Inflammatory macrophage (primary cell): Measurements from ENCODE around the gene PTPRQ.
"Not testable (repeated sequence)": the region's sequence is repeated elsewhere in the genome, so short reads cannot be mapped to it uniquely, and the experiment has no call there.

Source experiments
- DNase-seq, 2 donors: peaks; one replicate each; pipeline ENCODE4 v3.0.0-alpha.2; 2020 to 2022

The PTPRQ gene

DNA sequence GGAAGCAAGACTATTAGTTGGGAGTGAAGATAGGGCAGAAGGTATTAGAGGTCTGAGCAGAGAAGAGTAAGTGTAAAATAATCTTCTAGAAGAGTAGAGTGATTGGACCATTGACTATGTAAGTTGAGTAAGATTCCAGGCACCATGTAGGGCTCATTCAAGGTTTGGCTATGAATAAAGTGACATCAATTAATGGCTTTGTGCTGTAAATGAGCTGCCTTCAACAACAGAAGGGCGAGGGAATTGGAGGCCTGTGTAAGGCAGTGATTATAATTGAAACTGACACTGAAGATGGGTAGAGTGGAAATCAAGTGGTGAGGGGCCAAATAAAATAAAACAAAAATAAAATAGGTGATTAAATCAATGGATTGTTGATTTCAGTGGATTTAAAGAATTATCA is 26.4 kb downstream of the PTPRQ start:
- no peak for DNase-seq

DNA sequence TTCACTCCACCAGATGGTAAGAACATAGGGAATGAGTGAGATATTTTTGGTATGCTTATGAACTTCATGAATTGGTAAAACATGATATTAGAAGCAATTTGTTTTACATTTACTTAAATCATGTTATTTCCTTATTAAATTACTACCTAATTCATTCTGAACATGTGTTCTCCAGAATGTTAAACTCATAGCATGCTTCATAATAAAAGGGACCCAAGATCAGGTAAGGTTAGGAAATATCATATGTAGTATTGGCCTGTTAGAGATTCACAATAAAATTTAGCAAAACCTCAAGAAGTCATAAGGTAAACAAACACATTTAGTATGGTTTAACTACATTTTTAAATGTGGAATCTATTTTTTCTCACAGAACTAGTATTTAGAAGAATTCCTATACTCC is 28.2 kb downstream of the PTPRQ start:
- DNase-seq = no peak

DNA sequence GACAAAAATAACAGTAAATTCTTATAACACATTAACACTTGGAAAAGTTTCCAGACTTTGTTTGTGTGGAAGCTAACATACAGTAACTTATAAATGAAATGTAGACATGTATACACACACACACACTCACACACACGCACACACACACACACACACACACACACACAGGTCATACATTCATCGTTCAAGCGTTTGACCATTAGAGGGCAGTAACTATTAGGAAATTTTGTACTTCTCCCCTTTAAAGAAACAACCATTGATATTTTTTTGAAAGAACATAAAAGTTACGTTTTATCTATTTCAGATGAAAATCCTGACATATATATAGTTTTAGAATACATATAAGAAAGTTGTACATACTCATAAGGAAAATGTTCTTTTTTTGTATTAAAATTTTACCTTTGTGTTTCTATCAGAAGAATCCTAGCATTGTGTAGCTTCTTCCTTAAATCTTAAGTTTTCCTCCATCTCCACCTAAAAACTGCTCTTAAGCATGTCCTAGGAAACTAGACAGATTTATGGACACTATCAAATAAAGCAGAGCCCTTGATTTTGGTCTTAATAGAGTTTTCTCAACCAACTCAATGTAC is 29.0 kb downstream of the PTPRQ start:
- DNase-seq = peak; percentile 41 to 43

DNA sequence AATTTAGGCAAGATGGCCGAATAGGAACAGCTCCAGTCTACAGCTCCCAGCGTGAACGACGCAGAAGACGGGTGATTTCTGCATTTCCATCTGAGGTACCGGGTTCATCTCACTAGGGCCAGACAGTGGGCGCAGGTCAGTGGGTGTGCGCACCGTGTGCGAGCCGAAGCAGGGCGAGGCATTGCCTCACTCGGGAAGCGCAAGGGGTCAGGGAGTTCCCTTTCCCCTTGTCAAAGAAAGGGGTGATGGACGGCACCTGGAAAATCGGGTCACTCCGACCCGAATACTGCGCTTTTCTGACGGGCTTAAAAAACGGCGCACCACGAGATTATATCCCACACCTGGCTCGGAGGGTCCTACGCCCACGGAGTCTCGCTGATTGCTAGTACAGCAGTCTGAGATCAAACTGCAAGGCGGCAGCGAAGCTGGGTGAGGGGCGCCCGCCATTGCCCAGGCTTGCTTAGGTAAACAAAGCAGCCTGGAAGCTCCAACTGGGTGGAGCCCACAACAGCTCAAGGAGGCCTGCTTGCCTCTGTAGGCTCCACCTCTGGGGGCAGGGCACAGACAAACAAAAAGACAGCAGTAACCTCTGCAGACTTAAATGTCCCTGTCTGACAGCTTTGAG is 33.6 kb downstream of the PTPRQ start:
- not testable (repeated sequence) for DNase-seq

DNA sequence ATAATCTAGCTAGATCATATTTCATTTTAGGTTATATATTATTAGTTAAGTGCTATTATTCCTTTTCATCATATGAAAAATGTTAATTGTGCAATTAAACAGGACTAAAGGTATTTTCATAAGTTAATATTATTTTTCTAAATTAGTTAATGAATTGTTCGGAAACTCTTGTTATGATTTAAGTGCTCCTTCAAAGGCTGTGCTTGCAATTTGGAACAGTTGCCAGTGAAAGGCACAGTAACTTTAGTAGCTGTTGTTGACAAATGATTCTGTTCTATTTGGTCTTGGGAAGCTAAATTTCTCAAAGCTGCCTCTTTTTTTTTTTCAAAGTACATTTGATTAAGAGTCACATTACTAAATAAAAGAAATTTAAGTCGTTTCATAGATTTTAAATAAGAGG is 40.7 kb downstream of the PTPRQ start:
- DNase-seq = no peak

DNA sequence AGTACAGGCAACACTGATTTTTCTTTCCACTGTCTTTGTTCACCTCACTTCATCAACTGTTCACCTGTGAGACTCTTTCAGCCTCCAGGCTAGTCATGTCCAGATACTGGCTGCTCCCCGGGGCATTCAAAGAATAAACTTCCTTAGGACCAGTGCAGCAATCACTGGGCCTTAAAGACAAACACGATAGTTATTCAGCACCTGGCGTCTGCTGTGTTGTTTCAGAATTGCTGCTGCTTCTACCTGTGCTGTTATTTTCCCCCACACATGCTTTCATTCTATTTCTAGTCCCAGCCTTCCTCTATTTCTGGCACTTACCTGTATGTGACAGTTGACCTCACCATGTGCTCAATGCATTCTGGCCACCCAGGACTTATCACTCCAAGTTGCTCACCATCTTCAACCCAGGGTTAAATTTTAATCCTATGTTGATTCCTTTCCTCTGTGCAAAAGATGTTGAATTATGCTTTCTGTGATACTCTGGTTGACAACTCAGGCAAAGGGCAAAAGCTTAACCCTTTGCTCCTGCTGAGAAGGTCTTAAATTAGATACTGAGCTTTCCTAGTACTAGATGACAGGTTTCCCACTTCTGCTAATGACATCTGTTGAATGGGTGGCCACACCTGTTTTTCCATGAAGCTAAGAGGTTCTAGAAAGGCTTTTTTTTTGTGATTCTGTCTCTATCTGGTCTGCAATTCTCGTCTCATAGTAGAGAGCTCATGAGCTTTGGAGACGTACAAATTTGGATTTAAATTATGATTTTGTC is 41.4 kb downstream of the PTPRQ start:
- no peak for DNase-seq

DNA sequence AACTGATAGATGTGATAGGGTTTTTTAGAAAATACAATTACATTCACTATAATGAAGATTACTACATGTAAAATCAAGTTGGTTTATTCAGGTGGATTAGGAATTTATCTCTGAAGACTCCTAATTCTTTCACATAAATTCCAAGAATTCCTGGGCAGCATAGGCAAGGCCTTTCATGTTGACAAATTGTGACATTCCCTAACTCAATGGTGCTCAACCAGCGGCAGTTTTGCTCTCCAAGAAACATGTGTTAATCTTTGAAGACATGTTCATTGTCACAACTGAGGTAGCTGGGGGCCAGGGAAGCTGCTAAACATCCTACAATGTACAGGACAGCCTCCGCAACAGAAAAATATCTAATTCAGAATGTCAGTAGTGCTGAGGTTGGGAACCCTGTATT is 46.3 kb downstream of the PTPRQ start:
- DNase-seq = no peak

DNA sequence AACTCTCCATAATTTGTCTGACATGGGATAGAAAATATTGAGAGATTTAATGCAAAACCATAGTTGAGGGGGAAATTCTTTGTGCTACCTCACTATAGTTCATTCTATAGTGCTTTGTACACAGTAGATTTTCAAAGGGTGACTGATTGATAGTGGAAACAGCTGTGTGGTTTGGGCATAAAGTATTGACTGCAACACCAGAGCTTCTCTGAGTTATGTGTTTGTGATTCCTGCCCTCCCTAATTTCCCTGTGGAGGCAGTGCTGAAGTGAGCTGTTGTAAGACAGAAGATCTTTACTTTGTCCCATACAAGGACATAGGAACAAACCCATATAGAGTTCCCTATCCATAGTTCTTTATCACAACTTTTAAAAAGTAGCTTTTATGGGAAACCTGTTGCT is 47.1 kb downstream of the PTPRQ start:
- no peak for DNase-seq

DNA sequence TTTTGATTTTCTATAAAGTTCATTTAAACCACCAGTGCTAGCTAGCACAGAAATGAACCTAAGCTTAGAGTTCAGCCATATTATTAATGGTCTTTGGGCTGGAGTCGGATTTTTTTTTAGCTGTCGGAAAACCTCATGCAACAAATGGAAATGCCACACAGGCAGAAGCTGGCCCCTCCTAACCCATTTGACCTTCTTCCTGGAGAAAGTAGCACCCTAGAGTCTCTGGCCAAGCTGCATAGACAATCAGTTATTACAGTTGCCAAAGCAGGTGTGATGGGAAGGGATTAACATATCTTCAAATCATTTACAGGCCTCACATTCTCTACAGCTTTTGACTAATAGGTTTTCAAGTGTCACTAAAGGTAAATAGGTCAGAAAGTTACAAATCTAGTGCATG is 49.4 kb downstream of the PTPRQ start:
- DNase-seq = no peak

DNA sequence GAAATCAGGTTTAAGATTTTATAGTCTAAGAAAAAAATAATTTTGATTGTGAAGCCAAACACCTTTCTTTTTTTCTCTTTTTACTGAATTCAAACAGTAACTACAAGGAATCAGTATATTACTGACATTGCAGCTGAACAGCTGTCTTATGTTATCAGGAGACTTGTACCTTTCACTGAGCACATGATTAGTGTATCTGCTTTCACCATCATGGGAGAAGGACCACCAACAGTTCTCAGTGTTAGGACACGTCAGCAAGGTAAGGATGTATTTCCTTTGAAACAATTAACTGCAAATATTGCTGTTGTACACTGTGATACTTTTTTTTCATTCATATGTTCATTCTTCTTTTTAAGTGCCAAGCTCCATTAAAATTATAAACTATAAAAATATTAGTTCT is 50.8 kb downstream of the PTPRQ start:
- DNase-seq = no peak

DNA sequence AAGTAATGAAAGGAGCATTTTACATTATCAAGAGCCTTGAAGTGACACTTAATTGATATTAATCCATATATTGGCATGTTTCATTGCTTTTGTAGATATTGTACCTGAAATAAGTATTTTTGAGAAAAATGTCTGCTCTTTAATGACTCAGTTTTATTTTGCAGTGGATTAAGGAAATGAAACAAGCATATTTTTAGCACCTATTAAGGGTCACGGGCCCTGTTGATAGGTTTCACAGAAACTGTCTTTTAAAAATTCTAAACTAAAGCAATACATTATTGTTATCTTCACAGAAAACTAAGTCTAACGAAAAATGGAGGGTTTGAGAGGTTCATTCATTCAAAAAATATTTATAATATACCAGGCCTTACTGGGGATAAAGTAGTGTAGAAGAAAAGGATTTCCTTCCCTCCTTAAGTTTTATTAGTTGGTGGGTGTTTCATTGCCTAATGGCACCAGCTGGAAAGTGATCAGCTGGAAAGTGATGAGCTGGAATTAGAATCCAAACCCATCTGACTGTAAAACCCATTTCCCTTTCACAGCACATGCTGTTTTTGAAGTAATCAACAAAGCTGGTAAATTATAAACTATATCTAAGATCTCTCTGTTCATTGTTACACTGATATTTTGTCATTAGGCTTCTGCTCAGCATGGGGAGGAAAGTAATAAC is 54.2 kb downstream of the PTPRQ start:
- DNase-seq = no peak

DNA sequence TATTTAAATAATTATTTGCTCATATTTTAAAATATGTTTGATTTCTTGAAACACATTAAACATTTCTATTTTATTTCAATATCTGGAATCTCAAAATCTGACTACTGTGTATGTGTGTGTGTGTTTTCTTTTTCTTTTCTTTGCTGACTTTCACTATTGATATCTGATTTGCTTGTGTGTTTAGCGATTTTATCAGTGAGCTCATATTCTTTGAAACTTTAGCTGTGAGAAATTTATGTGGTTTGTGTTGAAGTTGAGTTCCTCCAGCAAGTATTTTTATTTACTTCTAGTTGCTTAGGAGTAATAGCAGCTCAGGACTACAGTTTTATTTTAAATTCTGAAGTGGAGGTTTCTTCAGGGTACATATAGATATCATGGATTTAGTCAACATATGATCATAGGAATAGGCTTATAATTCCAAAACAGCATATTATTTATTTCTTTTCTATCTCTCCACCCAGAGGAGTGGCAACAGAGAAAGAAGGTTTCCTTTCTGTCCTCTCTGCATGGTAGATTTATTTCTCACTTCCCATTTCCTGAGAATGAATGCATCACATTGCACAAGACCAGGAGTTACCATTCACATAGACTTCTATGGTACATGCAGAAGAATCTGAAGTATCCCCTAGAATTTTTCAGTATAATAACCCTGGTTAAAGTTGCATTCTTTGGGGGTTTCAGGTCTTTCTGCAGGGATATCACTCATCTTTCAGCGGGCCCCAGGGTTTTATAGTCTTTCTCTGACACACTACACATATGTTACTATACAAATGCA is 60.5 kb downstream of the PTPRQ start:
- DNase-seq = no peak

DNA sequence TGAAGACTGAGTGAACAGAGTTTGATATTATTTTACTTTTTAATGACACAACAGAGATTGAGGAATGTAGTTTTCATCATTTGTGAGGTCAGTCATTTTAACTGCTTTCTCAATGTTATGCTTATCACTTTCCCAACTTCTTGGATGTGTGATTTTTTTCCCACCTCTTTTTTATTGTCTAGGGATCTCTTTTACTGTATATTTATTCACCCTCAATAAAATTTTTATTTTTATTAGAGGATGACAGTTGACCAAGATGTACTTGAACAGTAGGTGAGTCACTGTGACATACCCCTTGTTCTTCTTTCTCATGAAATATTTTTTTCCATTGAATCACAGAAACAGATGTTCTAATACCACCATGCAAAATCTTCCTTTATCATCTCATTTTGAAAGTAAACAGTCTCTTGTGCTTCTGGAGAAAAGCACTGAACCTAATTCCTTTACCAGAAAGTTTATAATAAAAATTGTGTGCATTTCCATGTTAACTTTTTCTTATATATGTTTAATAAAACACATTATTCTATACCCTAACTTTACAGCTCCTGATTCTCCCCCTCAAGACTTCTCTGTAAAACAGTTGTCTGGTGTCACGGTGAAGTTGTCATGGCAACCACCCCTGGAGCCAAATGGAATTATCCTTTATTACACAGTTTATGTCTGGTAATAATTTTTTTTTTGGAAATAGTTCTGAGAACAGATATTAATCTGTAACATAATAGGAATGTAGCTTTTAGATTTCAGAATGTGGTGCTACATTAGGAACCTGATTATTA is 65.9 kb downstream of the PTPRQ start:
- no peak for DNase-seq

DNA sequence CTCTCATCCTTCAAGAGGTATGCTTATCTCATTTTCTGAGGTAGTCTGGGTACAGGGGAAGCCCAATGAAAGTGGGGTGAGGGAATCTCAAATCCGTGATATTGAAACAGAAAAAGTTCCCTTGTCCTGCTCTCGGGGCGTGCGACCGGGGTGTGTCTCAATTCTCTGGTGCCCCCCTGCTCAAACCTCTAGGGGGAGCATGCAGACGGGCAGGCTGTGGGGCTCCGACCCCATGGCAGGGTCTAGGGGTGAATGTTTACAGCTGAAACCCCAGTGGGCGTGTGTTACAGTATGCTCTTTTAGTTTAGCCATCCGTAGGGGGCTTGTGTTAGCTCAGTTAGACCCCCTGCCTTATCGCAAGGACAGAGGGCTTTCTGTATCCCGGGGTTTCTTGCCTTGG is 68.7 kb downstream of the PTPRQ start:
- DNase-seq = no peak

DNA sequence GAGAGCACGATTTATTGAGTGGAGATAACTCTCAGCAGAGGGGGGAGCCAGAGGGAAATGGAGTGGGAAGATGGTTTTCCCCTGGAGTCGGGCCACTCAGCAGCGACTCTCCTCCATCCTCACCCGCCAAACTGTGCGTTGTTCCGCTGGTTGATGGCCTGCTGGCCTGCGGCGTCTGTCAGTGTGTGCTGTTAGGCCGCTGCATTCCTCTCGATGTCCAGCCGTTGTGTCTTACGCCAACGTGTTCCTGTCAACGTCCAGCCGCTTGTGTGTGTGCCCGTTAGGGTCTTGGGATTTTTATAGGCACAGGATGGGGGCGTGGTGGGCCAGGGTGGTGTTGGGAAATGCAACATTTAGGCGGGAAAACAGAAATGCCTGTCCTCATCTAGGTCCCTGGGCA is 69.2 kb downstream of the PTPRQ start:
- no peak for DNase-seq

DNA sequence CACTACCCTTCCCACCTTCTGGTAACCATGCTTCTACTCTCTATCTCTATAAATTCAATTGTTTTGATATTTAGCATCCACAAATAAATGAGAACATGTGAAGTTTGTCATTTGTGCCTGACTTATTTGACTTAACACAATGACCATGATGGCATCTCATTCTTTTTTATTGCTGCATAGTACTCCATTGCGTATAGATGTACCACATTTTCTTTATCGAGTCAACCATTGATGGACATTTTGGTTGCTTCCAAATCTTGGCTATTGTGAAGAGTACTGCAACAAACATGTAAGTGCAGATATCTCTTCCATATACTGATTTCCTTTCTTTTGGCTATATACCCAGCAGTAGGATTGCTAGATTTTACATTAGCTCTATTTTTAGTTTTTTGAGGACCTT is 73.6 kb downstream of the PTPRQ start:
- DNase-seq = no peak

DNA sequence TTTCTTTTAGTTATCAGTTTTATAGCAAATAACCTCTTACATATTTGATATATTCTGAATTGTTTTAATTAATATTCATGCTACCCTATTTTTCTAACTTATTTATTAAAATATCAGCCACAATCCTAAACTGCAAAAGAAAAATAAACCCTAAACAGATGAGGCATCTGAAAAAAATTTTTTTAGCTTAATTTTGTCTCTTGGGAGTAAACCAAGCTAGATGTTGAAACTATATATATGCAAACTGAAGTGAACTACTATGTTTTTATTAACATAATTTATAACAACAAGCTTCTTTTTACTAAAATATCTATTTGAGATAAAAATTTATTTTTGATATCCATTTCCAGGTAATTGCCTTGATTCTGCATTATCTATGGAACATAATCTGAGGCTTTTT is 87.6 kb downstream of the PTPRQ start:
- no peak for DNase-seq

DNA sequence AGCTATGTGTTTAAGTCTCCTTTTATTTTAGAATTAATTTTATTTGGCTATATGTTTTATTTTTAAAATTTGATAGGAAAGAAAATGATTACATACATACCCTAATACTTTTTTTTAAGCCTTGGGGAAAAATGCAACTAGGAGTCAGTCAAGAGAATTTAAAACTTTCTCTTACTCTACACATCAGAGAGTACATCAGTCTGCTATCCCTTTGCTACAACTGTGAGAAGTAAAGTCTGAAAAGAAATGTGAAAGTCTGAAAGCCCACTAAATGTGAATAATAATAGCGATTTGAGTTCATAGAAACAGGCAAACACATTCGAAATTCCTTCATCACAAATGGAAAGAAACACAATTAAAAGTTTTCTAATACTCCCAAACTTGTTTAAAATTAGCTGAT is 95.0 kb downstream of the PTPRQ start:
- DNase-seq = no peak

DNA sequence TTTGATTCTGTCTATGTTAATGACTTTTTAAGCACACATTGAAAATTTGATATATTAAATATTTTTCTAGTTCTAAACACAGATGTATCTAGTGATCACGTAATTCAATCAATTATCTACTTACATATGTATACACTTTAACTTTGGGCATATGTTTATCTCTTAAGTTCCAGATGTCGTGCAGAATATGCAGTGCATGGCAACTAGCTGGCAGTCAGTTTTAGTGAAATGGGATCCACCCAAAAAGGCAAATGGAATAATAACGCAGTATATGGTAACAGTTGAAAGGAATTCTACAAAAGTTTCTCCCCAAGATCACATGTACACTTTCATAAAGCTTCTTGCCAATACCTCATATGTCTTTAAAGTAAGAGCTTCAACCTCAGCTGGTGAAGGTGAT is 105.3 kb downstream of the PTPRQ start:
- DNase-seq = no peak

DNA sequence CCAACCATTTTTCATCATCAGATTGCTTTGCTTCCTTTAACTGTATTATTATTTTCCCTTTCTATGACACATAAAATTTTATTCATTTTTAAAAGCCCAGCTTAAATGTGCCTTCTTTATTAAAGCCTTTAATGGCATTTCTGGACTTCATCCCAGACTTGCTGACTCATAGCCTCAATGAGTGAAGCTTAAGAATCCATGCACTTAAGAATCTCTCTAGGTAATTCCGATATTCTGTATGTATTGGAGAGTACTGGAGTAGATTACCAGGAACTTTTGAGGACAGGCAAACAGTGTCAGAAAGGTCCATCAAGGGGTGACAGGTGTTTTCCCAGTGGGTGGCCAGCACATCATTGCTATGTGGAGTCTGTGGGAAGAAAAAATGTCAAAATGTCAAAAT is 107.9 kb downstream of the PTPRQ start:
- DNase-seq = no peak

DNA sequence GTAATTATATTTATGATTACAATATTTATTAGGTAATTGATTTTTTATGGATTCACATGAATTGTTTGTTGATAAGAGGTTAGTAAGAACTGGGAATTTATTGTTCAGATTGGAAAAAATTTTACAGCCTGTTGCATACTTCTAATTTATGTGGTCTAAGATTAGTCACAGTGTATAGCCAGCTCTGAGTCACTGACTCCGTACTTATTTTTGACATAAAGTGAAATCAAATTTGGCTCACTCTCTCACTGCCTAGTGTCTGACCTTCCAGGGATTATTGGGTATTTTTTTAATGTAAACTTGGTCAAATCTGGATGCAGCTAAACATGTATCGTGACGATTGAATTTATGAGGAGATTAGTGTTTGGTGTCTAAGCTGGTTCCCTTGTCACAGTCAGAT is 109.3 kb downstream of the PTPRQ start:
- DNase-seq = no peak

DNA sequence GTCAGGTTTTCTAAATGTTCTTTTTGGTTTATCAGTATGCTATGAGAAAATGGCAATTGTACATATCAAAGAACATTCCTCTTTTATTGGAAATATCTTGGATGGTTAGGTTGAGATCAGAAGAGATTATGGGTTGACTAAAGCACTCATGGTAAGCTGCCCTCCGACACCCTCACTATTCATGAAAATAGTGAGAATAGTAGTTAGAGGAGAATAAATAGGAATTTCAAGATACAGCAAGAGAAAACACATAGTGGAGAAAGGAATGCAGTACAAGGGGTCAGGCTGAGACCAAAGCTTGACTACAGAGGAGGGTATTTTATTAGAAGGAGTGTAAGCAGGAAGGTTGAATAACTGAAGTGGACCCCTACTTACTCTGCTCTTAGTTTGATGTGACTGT is 112.5 kb downstream of the PTPRQ start:
- no peak for DNase-seq
